ENCODE measurements around the gene BMPR2.
"Not testable (repeated sequence)": the region's sequence is repeated elsewhere in the genome, so short reads cannot be mapped to it uniquely, and the experiment has no call there.

Gene BMPR2

DNA sequence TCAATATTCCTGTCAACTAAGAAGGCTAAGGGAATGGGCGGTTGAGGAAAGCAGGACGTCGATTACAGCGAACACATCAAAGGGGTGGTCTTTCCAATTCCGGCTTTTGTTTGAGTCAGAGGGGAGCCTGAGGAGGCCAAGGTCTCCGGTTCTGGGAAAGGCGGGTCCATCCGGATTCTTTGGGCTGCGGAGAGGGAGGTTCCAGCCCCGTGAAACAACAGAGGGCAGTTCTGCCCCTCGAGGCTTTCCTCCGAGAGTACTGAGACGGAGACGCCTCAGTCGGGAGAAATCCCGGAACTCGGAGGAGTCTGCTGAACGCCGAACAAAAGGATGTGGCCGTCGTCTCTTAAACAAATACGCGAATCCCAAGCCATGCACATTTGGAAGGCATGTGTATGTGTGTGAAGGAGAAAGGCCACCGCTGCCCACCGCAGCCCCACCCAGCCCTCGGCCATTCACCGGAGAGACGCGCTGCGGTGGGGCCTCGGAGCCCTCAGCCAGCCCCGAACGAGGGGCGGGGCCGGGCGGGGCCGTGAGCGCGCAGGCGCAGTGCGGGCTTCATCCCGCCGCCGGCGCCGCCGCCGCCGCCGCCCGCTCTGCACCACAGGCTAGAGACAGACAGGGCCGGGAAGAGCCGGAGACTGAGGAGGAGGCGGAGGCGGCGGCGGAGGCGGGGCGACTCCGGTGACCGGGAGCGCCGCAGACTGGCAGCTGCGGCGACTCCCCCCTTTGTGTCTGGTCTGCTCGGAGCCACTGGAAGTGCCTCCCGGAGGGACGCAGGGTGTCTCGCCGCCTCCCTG lies at the start of gene BMPR2:
TSS of gene BMPR2 (plus strand) at position 719 of the 800 bp plus-strand sequence. CDS start 1,148 bp downstream, outside the sequence.
- DNase-seq: peak; percentile 72

DNA sequence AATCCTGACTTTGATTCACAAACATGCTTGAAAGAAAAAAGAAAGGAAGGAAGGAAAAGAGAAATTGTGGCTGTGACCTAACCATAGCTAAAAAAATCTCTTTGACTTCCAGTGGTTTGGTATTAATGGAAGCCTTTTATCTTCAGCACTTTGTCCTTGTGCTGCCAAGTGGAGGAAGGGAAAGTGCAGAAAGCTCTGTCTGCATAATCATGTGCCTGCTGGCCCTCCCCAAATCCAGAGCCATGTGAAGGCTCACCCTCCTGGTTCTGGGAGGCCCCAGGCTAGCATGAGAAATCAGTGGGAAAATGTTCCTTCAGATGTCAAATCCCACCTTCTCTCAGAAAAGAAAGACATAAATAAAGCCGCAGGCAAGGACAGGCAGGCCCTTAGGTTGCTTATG lies 48.3 kb upstream of the BMPR2 start:
- no peak for DNase-seq

DNA sequence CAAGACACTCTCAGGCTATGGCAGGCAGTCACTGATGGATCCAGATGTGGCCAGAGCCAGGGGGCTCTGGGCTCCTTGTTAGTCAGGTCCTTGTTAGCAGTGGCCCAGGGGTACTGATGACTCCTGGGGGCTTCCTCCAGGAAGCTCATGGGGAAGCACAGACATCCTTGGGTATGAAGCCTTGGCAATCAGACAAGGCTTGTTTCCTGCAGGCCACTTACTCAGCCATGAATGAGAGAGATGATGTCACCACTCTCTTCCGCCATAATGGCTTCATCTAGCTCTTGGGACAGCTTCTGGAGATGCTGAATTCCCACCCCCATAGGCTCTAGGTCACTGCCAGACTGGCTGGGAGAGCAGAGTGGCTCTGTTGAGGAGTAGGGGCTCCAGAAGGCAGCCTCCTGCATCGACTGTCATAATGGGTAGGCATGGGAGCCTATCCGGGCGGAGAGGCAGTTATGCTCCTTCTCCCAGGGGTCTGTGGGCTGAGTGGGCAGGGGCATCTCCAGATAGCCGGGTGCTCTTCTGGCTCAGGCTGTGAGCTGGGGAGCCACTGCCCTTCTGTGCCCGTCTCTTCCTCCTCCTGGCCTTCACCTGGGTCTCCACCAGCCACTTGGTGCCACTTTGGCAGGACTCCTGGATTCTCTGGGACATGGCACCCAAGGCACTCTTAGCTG lies 40.2 kb upstream of the BMPR2 start:
- no peak for DNase-seq

DNA sequence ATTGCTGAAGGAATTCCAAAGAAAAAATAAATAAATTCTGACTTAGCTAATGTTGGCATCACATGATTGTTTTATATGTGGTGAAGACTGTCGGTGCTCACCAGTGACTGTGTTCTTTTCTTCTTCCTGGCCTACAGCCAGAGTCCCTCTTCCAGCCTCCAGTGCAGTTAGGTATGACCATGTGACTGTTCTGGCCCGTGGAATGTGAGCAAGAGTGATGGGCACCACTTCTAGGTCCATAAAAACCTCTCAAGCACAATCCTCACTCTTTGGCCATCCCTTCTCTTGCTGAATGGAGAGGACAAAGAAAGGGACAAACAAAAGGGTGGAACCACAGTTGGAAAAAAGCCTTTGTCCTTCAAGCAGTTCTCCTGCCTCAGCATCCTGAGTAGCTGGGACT lies 39.0 kb upstream of the BMPR2 start:
- no peak for DNase-seq

DNA sequence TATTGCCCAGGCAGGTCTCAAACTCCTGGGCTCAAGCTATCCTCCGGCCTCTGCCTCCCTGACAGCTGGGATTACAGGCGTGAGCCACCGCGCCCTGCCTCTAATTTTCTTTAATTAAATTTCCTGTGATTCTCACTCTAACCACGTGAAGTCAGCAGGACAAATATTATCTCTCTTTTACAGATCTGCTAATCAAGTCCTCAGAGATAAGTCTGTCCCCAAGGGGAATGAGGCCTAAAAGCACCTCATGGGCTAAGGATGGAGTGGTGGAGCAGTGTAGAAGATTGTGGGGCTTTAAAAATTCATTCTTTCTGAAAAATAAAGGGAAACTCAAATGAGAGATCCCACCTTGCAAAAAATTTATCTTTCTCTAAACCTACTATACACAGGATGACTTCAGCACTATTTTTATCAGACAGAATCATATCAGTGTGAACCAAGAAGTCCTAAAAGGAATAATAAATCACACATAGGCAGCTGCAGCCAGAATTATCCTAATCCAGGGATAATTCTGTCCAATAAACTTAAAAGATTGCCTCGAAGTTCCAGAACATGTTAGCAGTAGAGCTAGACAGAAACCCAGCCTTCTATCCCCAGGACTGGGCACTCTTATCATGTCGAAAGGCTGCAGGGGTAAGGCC lies 38.3 kb upstream of the BMPR2 start:
- DNase-seq: no peak

DNA sequence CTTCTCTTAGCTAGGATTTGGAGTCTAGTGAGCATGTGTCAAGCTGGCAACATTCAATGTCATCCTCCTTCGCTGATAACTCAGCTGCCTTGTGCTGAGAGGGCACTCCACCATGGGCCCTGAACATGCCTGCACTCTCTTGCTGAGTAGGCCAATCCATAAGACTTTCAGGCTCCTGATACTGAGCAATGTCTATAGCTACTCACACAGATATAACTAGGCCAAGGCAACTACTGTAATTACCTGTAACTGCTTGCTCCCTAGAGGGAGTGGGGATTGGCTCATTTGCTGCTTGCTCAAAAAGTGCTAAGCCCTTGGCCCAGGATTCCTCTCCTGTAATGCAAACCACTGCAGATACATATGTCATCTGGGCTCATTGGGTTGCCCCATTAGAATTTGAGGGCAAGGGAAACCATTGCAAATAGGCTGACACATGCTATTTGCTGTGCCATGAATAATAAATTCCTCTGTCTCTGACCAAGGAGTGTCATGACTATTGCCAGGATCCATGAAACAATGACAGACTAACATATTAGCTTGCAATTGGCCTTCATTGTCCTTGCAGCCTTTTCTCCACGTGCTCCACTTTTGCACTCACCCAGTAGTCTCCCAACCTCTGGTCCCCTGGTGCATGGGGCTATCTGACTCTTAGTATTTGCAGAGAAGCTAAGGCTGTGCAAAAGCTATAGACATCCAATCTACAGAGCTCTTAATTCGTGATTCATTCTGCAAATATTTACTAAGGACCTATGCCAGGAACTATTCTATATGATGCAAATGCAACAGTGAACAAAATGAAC lies 36.9 kb upstream of the BMPR2 start:
- DNase-seq: no peak

DNA sequence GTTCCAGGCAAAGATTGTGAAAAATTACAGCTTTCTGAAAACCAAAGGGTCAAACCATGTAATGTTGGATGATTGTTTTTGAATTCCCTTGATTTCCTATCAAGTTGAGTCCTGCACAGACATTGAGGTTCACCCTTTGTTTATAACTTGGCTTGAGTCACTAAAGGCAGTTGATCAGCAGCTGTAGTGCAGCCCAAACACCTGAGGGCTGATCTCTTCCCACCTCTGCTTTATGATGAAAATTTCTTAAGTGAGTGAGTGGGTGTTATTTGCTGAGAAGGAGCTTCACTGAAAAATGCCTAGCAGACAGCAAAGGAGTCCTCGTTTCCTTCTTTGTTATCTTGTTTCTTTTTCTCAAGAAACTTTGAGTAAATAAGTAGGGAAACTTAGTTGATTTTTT lies 31.9 kb upstream of the BMPR2 start:
- no peak for DNase-seq

DNA sequence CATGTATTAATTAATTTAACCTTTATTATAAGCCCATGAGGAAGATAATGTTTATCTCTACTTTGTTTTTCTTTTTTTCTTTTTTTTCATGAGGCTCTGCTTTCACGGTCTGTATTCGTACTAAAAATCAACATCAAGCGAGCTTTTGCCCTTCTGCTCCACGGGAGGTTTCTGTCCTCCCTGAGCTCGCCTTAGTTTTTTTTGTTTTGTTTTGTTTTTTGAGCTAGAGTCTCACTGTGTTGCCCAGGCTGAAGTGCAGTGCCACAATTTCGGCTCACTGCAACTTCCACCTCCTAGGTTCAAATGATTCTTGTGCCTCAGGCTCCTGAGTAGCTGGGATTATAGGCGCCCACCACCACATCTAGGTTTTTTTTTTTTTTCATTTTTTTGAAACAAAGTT lies 29.9 kb upstream of the BMPR2 start:
- no peak for DNase-seq

DNA sequence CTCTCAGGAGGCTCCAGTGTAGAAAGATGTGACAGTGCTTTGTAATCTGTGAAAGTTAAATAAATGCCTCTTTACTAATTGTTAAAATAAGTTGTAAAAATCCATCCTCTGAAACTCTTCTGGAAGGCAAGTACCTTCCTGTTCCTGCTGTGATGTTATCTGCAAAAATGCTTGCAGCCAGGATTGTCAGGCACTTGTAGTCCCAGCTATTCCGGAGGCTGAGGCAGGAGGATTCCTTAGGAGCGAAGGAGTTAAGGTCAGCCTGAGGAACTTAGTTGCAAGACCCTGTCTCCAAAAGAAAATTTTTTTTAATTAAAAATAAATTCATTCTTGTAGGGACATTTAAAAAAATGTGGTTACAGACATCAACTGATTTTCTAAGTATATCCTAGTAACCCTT lies 22.7 kb upstream of the BMPR2 start:
- no peak for DNase-seq

DNA sequence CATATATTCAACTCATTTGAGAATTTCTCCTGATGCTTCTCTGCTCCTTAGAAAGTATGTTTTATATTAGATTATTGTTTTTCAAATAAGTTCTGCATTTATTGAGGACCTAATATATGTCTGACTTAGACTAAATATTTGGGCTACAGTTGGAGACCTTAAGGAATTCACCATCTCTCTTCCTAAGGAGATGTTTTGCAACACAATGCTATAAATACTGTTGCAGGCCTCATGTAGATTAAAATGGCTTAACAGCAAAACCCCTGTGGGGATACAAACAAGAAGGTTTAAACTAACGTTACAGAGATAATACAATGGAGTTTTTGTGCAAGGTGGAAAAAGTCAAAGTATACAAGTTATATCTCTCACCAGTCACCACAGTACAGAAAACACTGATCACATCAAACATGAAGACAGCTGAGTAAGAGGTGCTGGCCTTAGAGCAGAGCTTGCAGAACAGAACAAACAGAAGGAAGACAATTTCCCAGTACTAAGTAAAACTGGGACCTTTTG lies 20.1 kb upstream of the BMPR2 start:
- no peak for DNase-seq

DNA sequence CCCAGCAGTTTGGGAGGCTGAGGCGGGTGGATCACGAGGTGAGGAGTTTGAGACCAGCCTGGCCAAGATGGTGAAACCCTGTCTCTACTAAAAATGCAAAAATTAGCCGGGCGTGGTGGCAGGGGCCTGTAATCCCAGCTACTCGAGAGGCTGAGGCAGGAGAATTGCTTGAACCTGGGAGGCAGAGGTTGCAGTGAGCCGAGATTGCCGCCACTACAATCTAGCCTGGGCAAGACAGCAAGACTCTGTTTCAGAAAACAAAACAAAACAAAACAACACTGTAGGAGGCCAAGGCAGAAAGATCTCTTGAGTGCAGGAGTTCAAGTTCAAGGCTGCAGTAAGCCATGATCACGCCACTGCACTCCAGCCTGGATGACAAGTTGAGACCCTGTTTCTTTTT lies 17.2 kb upstream of the BMPR2 start:
- not testable (repeated sequence) for DNase-seq

DNA sequence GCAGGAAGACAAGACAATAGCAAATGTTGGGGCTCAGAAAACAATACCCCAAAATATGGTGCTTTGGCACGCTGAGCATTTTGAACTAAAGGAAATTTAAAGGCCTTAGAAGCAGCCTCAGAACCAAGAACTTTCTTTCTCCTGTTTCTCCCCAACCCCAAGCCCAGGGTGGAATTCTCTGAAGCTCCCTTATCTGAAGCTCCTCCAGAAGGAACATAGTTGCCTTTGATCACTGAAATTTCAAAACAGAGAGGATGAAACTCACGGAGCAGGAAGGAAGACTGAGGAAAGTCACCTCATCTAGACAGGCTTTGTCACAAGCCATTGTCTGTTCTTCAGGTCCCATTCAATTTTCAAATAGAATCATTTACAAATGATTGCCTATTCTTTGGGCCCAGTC lies 15.5 kb upstream of the BMPR2 start:
- no peak for DNase-seq

DNA sequence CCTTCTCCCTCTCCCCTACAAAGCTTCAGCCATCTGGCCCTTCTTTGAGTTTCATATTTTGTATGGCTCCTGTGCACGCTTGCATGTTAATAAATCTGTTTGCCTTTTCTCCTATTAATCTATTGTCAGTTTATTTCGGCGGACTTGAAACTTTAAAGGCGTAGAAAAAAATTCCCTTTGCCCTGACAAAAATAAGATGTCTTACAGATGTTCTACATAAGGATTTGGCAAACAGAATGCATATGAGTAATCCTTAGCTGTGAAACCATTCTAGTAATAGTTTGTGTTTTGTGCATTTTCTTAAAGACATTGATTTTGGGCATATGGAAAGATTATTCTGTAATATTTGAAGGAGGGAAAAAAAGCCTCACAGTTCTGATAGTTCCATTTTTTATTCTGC lies 15.0 kb upstream of the BMPR2 start:
- no peak for DNase-seq

DNA sequence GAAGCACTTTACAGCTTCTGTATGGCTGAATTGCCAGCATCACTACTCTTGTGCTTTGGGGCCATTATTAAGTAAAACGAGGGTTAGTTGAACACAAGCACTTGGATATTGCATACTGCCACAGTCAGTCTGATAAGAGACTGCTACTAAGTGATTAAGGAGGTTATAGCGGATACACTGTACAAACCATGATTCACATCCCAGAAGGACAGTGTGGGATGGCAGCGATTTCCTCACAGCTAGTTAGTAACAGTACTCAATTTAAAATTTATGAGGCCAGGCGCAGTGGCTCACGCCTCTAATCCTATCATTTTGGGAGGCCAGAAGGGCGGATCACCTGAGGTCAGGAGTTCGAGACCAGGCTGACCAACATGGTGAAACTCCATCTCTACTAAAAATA lies 2.6 kb upstream of the BMPR2 start:
- DNase-seq: no peak

DNA sequence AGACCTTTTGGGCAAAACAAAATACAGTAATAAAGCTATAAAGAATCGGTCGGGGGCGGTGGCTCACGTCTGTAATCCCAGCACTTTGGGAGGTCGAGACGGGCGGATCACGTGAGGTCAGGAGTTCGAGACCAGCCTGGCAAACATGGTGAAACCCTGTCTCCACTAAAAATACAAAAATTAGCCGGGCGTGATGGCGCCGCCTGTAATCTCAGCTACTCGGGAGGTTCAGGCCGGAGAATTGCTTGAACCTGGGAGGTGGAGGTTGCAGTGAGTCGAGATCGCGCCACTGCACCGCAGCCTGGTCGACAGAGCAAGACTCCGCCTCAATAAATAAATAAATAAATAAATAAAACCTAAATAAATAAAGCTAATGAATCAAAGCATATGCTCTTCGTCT lies 1.7 kb upstream of the BMPR2 start:
- not testable (repeated sequence) for DNase-seq

DNA sequence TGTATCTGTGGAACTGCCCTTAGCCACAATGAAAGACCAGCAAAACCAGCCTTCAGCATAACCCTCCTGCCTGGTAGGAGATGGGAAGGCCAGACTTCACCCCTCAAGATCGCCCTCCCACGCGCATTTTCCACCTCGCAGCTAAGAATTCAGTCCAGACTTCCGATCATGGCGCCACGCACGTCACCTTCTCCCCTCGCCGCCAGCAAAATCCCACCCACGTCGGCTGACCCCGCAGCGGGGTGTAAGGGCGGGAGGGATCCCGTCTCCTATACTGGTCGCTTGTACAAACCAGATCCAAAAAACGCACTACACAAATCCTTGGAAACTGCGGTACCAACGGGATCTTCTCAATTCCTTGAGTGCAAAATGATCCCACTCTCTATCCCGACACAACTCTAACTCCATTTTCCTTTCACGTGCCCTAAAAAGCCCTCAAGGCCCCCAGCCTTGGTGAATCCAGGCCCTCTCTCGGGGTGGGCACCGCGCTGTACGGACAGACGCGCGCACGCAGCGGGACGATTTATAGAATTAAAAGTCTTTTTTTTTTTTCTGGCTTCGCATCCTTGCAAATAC lies 1.0 kb upstream of the BMPR2 start:
- DNase-seq: peak; percentile 27

DNA sequence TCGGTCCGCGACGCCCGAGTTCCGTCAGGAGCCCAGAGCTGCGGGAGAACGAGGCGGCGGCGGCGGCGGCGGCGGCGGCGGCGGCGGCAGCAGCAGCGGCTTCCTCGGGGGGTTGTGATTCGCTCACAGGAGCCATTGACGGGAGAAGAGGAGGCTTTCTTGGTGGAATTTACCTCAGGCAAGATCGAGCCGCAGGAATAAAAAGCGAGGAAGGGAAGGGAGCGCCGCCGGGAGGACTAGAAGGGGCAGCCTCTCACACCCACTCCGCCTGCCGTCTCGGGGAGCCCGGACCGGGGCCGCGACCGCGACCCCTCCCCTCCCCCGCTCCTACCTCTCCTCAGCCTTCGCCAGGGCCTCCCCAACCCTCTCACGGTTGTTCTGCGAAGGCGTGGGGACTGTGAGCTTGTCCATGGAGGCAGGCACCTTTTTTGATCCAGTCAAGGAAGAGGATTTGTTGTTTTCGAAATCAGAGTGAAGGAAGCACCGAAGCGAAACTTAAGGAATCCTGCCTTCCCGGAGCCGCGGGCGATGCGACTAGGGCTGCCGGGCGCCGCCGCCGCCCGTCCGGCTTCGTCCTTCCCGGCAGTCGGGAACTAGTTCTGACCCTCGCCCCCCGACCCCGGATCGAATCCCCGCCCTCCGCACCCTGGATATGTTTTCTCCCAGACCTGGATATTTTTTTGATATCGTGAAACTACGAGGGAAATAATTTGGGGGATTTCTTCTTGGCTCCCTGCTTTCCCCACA lies 506 bp downstream of the BMPR2 start:
- DNase-seq: peak; percentile 18

DNA sequence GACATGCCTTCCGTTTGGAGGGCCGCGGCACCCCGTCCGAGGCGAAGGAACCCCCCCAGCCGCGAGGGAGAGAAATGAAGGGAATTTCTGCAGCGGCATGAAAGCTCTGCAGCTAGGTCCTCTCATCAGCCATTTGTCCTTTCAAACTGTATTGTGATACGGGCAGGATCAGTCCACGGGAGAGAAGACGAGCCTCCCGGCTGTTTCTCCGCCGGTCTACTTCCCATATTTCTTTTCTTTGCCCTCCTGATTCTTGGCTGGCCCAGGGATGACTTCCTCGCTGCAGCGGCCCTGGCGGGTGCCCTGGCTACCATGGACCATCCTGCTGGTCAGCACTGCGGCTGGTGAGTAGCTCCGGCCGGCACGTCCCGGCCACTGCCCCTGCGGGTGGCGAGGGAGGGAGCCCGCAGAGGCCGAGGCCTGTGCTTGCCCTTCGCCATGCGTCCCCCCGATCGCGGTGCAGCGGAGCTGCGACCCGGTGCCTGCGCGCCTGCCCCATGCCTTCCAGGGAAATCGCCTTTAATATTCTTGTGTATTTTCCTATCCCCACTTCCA lies 1.2 kb downstream of the BMPR2 start:
- no peak for DNase-seq

DNA sequence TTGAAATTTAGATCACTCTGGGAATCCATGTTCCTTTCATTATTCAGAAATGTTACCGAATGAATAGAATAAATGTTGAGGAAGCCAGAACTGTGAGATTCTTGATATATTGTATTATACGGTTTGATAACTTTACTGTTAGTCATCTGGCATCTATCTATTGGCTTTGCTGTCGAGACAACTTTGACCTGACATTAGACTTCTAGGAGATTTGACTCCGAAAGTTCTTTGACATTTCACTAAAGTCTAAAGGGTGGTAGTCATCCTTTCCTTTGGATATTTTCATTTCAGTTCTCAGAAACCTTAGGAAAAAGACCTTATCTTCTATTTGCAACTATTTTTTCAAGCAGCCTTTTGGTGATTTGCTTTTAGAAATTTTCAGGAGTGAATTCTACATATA lies 1.9 kb downstream of the BMPR2 start:
- no peak for DNase-seq

DNA sequence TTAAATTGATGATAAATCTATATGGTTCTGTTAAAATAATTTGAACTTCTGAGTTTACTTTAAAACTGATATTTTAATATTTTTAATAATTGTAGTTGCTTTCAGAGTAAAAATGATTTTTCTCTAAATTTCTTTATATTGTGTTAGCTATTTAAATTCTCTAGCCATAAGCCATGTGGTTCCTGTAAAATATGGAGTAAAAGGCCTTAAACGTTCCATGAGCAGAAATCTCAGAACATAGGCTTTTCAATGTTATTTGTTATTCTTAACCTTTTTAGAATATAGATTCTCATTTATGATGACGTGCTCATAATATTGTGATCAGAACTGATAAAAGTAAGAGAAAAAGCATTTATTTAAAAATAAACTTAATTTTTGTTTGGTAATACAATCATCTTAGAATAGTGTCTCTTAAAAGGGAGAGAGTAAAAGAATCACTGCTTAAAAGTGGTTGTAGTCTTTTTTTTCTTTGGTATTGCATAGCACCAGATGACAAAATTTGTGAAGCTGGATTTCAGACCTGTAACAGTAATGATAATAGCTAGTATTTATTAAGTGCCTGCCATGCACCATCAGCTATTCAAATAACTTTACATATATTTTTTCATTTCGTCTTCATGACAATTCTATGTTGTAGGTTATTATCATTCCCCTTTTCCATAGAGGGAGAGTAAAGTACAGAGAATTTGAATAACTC lies 2.7 kb downstream of the BMPR2 start:
- no peak for DNase-seq

DNA sequence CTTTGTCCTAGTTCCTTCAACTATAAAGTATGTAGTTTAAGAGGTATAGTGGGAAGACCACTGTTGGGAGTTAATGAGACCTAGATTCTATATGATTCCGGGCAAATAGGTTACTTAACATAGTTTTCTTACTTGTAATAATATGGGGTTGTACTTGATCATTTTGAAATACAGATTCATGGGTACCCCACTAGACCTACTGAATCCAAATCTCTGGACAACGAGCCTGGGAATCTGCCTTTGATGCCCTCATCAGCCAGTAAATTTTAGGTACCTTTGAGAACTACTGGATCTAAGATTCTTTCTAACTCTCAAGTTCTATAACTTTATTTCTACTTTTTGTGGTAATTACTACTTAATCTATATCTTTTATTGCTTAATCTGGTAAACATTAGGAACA lies 6.6 kb downstream of the BMPR2 start:
- DNase-seq: no peak
